Vagina (tissue), 2 donors: ENCODE data around the gene TMIGD3.

Experiments used
- CTCF ChIP-seq, 3 experiments: fragments of 450-650 bp in 2 of 3; fragments of 200-600 bp in 1 of 3; sonication (generic) in 1 of 3; IDR thresholded peaks; one replicate each; pipeline ENCODE4 v1.5.1; 2017 to 2019; ENCODE audit warnings: antibody characterized with exemption in 3 of 3, mild to moderate bottlenecking in 2 of 3, moderate library complexity in 2 of 3
- POLR2A ChIP-seq, 2 donors: fragments of 450-650 bp; IDR thresholded peaks; one replicate each; pipeline ENCODE4 v1.6.1; 2017; ENCODE audit warnings: antibody characterized with exemption in 2 of 2, mild to moderate bottlenecking in 2 of 2, moderate library complexity in 2 of 2
- POLR2AphosphoS5 ChIP-seq, 2 donors: sonication (generic); formaldehyde crosslinking; IDR thresholded peaks; one replicate each; pipeline ENCODE4 v1.9.0; 2017; ENCODE audit warnings: antibody characterized with exemption in 2 of 2, mild to moderate bottlenecking in 2 of 2, low read depth in 1 of 2; ENCODE audit not compliant: insufficient read depth in 1 of 2

- TF ChIP-seq POLR2A (IDR thresholded peaks at IDR 0.05) = no peak
- TF ChIP-seq CTCF (IDR thresholded peaks at IDR 0.05) = no peak
- TF ChIP-seq POLR2AphosphoS5 (IDR thresholded peaks at IDR 0.05; ENCODE audit: insufficient read depth in 1 of 2, low read depth in 1 of 2) = no peak
These were observed 56.2 kb downstream of the TMIGD3 start for GRCh38 chr1:111446967-111447892.
